ENCODE results near the gene SLC2A6. TPM values are rescaled to one million over a fixed set of nuclear protein-coding genes. Genes with fewer than 3 reads are reported as not detected.

The SLC2A6 gene
- total and polyA plus RNA-seq, 2 of the 8 experiments (the other 6 are each of a cell fraction or from before 2014, with no cell fraction given) = 16.6 to 17.8 TPM

Other genes with a start within 250 kb of the SLC2A6 start
- gene ABO, start 203.9 kb downstream of the SLC2A6 start, total RNA-seq (2021; fragmentation: NEBNext Ultra II Directional; extraction: Animal tissue kit (Norgen Biotek cat#: 25700)) = not detected in 2 replicates
- gene ABO, start 203.9 kb downstream of the SLC2A6 start, polyA plus RNA-seq (2011; rRNA removed) = 0.03 and 0.19 TPM in 2 replicates
- 23.7 and 26.7 TPM in 2 replicates for gene SURF6, start 142.9 kb downstream of the SLC2A6 start, total RNA-seq (2021; fragmentation: NEBNext Ultra II Directional; extraction: Animal tissue kit (Norgen Biotek cat#: 25700))
- gene SURF6, start 142.9 kb downstream of the SLC2A6 start, polyA plus RNA-seq (2011; rRNA removed) = 6.1 and 9.6 TPM in 2 replicates
- 56.4 and 61.8 TPM in 2 replicates for gene MED22, start 131.0 kb downstream of the SLC2A6 start, total RNA-seq (2021; fragmentation: NEBNext Ultra II Directional; extraction: Animal tissue kit (Norgen Biotek cat#: 25700))
- gene MED22, start 131.0 kb downstream of the SLC2A6 start, polyA plus RNA-seq (2011; rRNA removed) = 68.4 and 105 TPM in 2 replicates
- 2,578 and 2,633 TPM in 2 replicates for gene RPL7A, start 130.9 kb downstream of the SLC2A6 start, total RNA-seq (2021; fragmentation: NEBNext Ultra II Directional; extraction: Animal tissue kit (Norgen Biotek cat#: 25700))
- gene RPL7A, start 130.9 kb downstream of the SLC2A6 start, polyA plus RNA-seq (2011; rRNA removed) = 2,379 and 2,783 TPM in 2 replicates
- 39.6 and 43.1 TPM in 2 replicates for gene SURF1, start 122.6 kb downstream of the SLC2A6 start, total RNA-seq (2021; fragmentation: NEBNext Ultra II Directional; extraction: Animal tissue kit (Norgen Biotek cat#: 25700))
- gene SURF1, start 122.6 kb downstream of the SLC2A6 start, polyA plus RNA-seq (2011; rRNA removed) = 35.4 and 44.7 TPM in 2 replicates
- 36.6 and 42.1 TPM in 2 replicates for gene SURF2, start 122.5 kb downstream of the SLC2A6 start, total RNA-seq (2021; fragmentation: NEBNext Ultra II Directional; extraction: Animal tissue kit (Norgen Biotek cat#: 25700))
- 37.7 and 54.4 TPM in 2 replicates for gene SURF2, start 122.5 kb downstream of the SLC2A6 start, polyA plus RNA-seq (2011; rRNA removed)
- 167 and 182 TPM in 2 replicates for gene SURF4, start 103.0 kb downstream of the SLC2A6 start, total RNA-seq (2021; fragmentation: NEBNext Ultra II Directional; extraction: Animal tissue kit (Norgen Biotek cat#: 25700))
- 176 and 201 TPM in 2 replicates for gene SURF4, start 103.0 kb downstream of the SLC2A6 start, polyA plus RNA-seq (2011; rRNA removed)
- gene STKLD1, start 102.7 kb downstream of the SLC2A6 start, total RNA-seq (2021; fragmentation: NEBNext Ultra II Directional; extraction: Animal tissue kit (Norgen Biotek cat#: 25700)) = not detected in 2 replicates
- 0.26 and 0.55 TPM in 2 replicates for gene STKLD1, start 102.7 kb downstream of the SLC2A6 start, polyA plus RNA-seq (2011; rRNA removed)
- 37.7 and 38.3 TPM in 2 replicates for gene REXO4, start 61.1 kb downstream of the SLC2A6 start, total RNA-seq (2021; fragmentation: NEBNext Ultra II Directional; extraction: Animal tissue kit (Norgen Biotek cat#: 25700))
- 19.1 and 27.2 TPM in 2 replicates for gene REXO4, start 61.1 kb downstream of the SLC2A6 start, polyA plus RNA-seq (2011; rRNA removed)
- gene ADAMTS13, start 56.7 kb downstream of the SLC2A6 start, total RNA-seq (2021; fragmentation: NEBNext Ultra II Directional; extraction: Animal tissue kit (Norgen Biotek cat#: 25700)) = 5.1 and 5.8 TPM in 2 replicates
- gene ADAMTS13, start 56.7 kb downstream of the SLC2A6 start, polyA plus RNA-seq (2011; rRNA removed) = 4.4 and 6.6 TPM in 2 replicates
- 13.3 and 13.4 TPM in 2 replicates for gene CACFD1, start 19.1 kb downstream of the SLC2A6 start, total RNA-seq (2021; fragmentation: NEBNext Ultra II Directional; extraction: Animal tissue kit (Norgen Biotek cat#: 25700))
- 15.5 and 23.6 TPM in 2 replicates for gene CACFD1, start 19.1 kb downstream of the SLC2A6 start, polyA plus RNA-seq (2011; rRNA removed)
- not detected in 2 replicates for gene MYMK, start 45.9 kb upstream of the SLC2A6 start, total RNA-seq (2021; fragmentation: NEBNext Ultra II Directional; extraction: Animal tissue kit (Norgen Biotek cat#: 25700))
- 0.30 TPM in 1 of 2 replicates, not detected in the other for gene MYMK, start 45.9 kb upstream of the SLC2A6 start, polyA plus RNA-seq (2011; rRNA removed)
- 0.69 and 0.74 TPM in 2 replicates for gene ADAMTSL2, start 55.6 kb upstream of the SLC2A6 start, total RNA-seq (2021; fragmentation: NEBNext Ultra II Directional; extraction: Animal tissue kit (Norgen Biotek cat#: 25700))
- gene ADAMTSL2, start 55.6 kb upstream of the SLC2A6 start, polyA plus RNA-seq (2011; rRNA removed) = 0.76 and 1.0 TPM in 2 replicates
- 0.38 and 0.63 TPM in 2 replicates for gene FAM163B, start 130.3 kb upstream of the SLC2A6 start, total RNA-seq (2021; fragmentation: NEBNext Ultra II Directional; extraction: Animal tissue kit (Norgen Biotek cat#: 25700))
- gene FAM163B, start 130.3 kb upstream of the SLC2A6 start, polyA plus RNA-seq (2011; rRNA removed) = 1.0 and 2.6 TPM in 2 replicates
- 0.29 TPM in 1 of 2 replicates, not detected in the other for gene DBH, start 157.3 kb upstream of the SLC2A6 start, total RNA-seq (2021; fragmentation: NEBNext Ultra II Directional; extraction: Animal tissue kit (Norgen Biotek cat#: 25700))
- 0.18 and 0.24 TPM in 2 replicates for gene DBH, start 157.3 kb upstream of the SLC2A6 start, polyA plus RNA-seq (2011; rRNA removed)